Sigmoid colon (tissue), 7 donors: ENCODE results near the gene TTLL11. TPM values are rescaled to one million over a fixed set of nuclear protein-coding genes. Genes with fewer than 3 reads are reported as not detected.

Source experiments
- DNase-seq: peaks from one replicate; pipeline ENCODE4 v3.0.0-alpha.2; 2019
- H3K27ac ChIP-seq, 4 donors: fragments of 200-600 bp; sonication (generic); one replicate each; pipeline ENCODE4 v1.5.1; 2016 to 2019; ENCODE audit warnings: mild to moderate bottlenecking in 1 of 4
- H3K27me3 ChIP-seq, 3 donors: fragments of 200-600 bp; sonication (generic); one replicate each; pipeline ENCODE4 v1.5.1; 2019; ENCODE audit warnings: mild to moderate bottlenecking in 1 of 3
- H3K36me3 ChIP-seq, 4 donors: fragments of 200-600 bp; sonication (generic); one replicate each; pipeline ENCODE4 v1.5.1; 2016 to 2019
- H3K4me1 ChIP-seq, 4 donors: fragments of 200-600 bp; sonication (generic); one replicate each; pipeline ENCODE4 v1.5.1; 2017 to 2019
- H3K4me3 ChIP-seq, 4 donors: fragments of 200-600 bp; sonication (generic); one replicate each; pipeline ENCODE4 v1.5.1; 2017 to 2019; ENCODE audit warnings: mild to moderate bottlenecking in 2 of 4, moderate library complexity in 1 of 4
- H3K9me3 ChIP-seq, 4 donors: fragments of 200-600 bp in 3 of 4; sonication (generic) in 3 of 4; one replicate each; pipeline versions ENCODE4 v1.5.1 to v1.6.1; 2013 to 2019
- EP300 ChIP-seq, 4 donors: sonication (generic); formaldehyde crosslinking; IDR thresholded peaks; one replicate each; pipeline ENCODE4 v1.6.1; 2017; ENCODE audit warnings: antibody characterized with exemption in 4 of 4
- POLR2A ChIP-seq, 2 donors: fragments of 450-650 bp; IDR thresholded peaks; one replicate each; pipeline ENCODE4 v1.6.1; 2016; ENCODE audit warnings: antibody characterized with exemption in 2 of 2, mild to moderate bottlenecking in 2 of 2, moderate library complexity in 2 of 2
- POLR2AphosphoS5 ChIP-seq, 4 donors: sonication (generic); formaldehyde crosslinking; IDR thresholded peaks; one replicate each; pipeline ENCODE4 v1.6.1; 2017; ENCODE audit warnings: antibody characterized with exemption in 4 of 4
- WGBS, 2 donors: extraction: QIAGEN DNeasy Blood & Tissue Kit; methylation state at CpG; one replicate each; pipeline ENCODE4 v1.1.7; 2013; 5-methylcytosine and 5-hydroxymethylcytosine counted together
- intact Hi-C: fragments of 100-400 bp; cut with DNase I; formaldehyde crosslinking; loops from one replicate; pipeline ENCODE4 v1.15.1; 2023
- polyA plus RNA-seq, 3 donors: library from polyadenylated mRNA; stranded (reverse); fragments of 200-250 nt; gene quantifications; one replicate each; pipeline ENCODE4 v1.2.3, GENCODE V29; 2013
- total RNA-seq, 4 donors: library from RNA; depleted of rRNA; stranded (reverse); fragments of >200 nt; gene quantifications; one replicate each; pipeline ENCODE4 v1.1.0, GENCODE V29; 2016
- TF ChIP-seq, protein P1 (sequence below), 4 experiments: fragments of 450-650 bp in 3 of 4; fragments of 200-600 bp in 1 of 4; IDR thresholded peaks; one replicate each; pipeline ENCODE4 v1.5.1; 2016 to 2019; ENCODE audit warnings: antibody characterized with exemption in 4 of 4, mild to moderate bottlenecking in 3 of 4, moderate library complexity in 2 of 4
- donor health status: healthy with polysubstance abuse.
- donor health status: Bipolar disorder and iron deficiency.
- donor health status: healthy.

Gene TTLL11
- total and polyA plus RNA-seq, 7 donors = 4.2 to 40.7 (median 27.6) TPM

GRCh38 chr9:121774715-121775613 is 318.1 kb downstream of the TTLL11 start:
- Histone ChIP-seq H3K27ac (peak overlapping the region in 2 of 4 donors; percentile 58 to 59), H3K27me3 (no peaks in the 10 kb centered on the region), H3K36me3 (peaks cover 34 to 82% (median 65%) of the 10 kb centered on the region in 4 donors), H3K9me3 (no peaks in the 10 kb centered on the region), H3K4me1 (peaks cover 0 to 41% (median 32%) of the 10 kb centered on the region in 4 donors), H3K4me3 (no peak overlapping the region)
- TF ChIP-seq, protein P1, sequence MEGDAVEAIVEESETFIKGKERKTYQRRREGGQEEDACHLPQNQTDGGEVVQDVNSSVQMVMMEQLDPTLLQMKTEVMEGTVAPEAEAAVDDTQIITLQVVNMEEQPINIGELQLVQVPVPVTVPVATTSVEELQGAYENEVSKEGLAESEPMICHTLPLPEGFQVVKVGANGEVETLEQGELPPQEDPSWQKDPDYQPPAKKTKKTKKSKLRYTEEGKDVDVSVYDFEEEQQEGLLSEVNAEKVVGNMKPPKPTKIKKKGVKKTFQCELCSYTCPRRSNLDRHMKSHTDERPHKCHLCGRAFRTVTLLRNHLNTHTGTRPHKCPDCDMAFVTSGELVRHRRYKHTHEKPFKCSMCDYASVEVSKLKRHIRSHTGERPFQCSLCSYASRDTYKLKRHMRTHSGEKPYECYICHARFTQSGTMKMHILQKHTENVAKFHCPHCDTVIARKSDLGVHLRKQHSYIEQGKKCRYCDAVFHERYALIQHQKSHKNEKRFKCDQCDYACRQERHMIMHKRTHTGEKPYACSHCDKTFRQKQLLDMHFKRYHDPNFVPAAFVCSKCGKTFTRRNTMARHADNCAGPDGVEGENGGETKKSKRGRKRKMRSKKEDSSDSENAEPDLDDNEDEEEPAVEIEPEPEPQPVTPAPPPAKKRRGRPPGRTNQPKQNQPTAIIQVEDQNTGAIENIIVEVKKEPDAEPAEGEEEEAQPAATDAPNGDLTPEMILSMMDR (IDR thresholded peaks at IDR 0.05) = no peak
- 89 to 93% methylated on average over 26 of the region's 26 CpGs for WGBS, 2 donors
- intact Hi-C loops = loop anchor here (5.0 kb wide), 1 partner anchor 73 kb away; no protein-coding TSS in a partner anchor
- DNase-seq = no peak

GRCh38 chr9:121773954-121774714 is 319.0 kb downstream of the TTLL11 start:
- no peaks in the 10 kb centered on the region for H3K9me3 ChIP-seq
- TF ChIP-seq POLR2AphosphoS5 (IDR thresholded peaks at IDR 0.05) (no peak), EP300 (IDR thresholded peaks at IDR 0.05) (no peak), POLR2A (IDR thresholded peaks at IDR 0.05) (no peak)
- TF ChIP-seq, protein P1 (IDR thresholded peaks at IDR 0.05) = no peak
- H3K4me1 ChIP-seq = peaks cover 0 to 32% (median 24%) of the 10 kb centered on the region in 4 donors
- no peak overlapping the region for H3K4me3 ChIP-seq
- intact Hi-C loops = no loop called here
- WGBS, 2 donors = 85 to 89% methylated on average over 19 of the region's 19 CpGs
- H3K27me3 ChIP-seq = no peaks in the 10 kb centered on the region
- peaks cover 42 to 91% (median 74%) of the 10 kb centered on the region in 4 donors for H3K36me3 ChIP-seq
- DNase-seq = peak; percentile 63
- H3K27ac ChIP-seq = peak overlapping the region in 3 of 4 donors; percentile 6 to 59 (median 58)

DNA sequence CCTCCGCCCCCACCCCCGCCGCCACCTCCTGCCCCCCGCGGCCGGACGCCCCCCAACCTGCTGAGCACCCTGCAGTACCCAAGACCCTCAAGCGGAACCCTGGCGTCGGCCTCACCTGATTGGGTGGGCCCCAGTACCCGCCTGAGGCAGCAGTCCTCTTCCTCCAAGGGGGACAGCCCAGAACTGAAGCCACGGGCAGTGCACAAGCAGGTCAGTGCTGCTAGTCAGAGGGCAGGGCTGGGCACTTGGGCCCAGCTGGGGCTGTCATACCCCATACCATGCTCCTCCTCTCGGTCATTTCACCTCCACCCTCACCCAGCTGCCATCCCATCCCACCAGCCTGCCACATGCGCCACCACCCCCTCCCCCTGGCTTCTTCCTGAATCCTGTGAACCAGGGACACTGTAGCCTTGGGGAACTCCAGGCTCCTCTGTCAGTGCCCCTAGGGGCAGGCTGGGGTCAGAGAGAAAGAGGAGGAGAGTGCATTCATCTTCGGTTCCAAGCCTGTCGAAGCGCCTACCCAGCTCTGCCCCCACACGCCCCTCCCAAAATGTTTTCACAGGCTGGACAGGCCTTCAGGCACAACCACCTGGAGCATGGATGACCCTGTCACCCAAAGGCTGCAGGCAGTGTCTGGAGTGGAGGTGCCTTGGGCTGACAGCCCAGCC is 319.7 kb downstream of the TTLL11 start:
- DNase-seq = peak; percentile 47
- Histone ChIP-seq H3K36me3 (peaks cover 50 to 98% (median 81%) of the 10 kb centered on the region in 4 donors), H3K27me3 (no peaks in the 10 kb centered on the region), H3K4me1 (peaks cover 0 to 25% (median 17%) of the 10 kb centered on the region in 4 donors), H3K4me3 (no peak overlapping the region), H3K27ac (peak overlapping the region in 3 of 4 donors; percentile 6 to 59 (median 58)), H3K9me3 (no peaks in the 10 kb centered on the region)
- WGBS, 2 donors = 93 to 96% methylated on average over 18 of the region's 18 CpGs
- TF ChIP-seq EP300 (IDR thresholded peaks at IDR 0.05) (no peak), POLR2AphosphoS5 (IDR thresholded peaks at IDR 0.05) (no peak), POLR2A (IDR thresholded peaks at IDR 0.05) (no peak)
- TF ChIP-seq, protein P1 (IDR thresholded peaks at IDR 0.05) = no peak
- intact Hi-C loops = no loop called here

- DNase-seq = peak; percentile 70
- Histone ChIP-seq H3K9me3 (no peaks in the 10 kb centered on the region), H3K4me1 (peaks cover 0 to 19% (median 15%) of the 10 kb centered on the region in 4 donors), H3K4me3 (no peak overlapping the region), H3K36me3 (peaks cover 51 to 100% (median 84%) of the 10 kb centered on the region in 4 donors), H3K27me3 (no peaks in the 10 kb centered on the region), H3K27ac (peak overlapping the region in 3 of 4 donors; percentile 23 to 59 (median 58))
- 93 to 95% methylated on average over 45 of the region's 45 CpGs for WGBS, 2 donors
- intact Hi-C loops = no loop called here
- TF ChIP-seq EP300 (IDR thresholded peaks at IDR 0.05) (no peak), POLR2A (IDR thresholded peaks at IDR 0.05) (no peak), POLR2AphosphoS5 (IDR thresholded peaks at IDR 0.05) (no peak)
- TF ChIP-seq, protein P1 (IDR thresholded peaks at IDR 0.05) = no peak
These were observed 320.4 kb downstream of the TTLL11 start for GRCh38 chr9:121772600-121773285.
